GM06990 (cell line): ENCODE data around the gene CNGA4.
A peak's percentile ranks its signal among the peaks of the same experiment; 100 is the strongest.
"Not testable (repeated sequence)": the region's sequence is repeated elsewhere in the genome, so short reads cannot be mapped to it uniquely, and the experiment has no call there.

ENCODE experiments used
- DNase-seq: peaks from one replicate; pipeline ENCODE4 v3.0.0-alpha.2; 2011; ENCODE audit not compliant: insufficient read length; ENCODE audit errors: extremely low read depth
- H3K27me3 ChIP-seq: replicated peaks from 2 replicates; pipeline ENCODE4 v1.6.0; 2011; ENCODE audit warnings: low read length; ENCODE audit not compliant: control insufficient read depth, insufficient read depth
- H3K36me3 ChIP-seq: 2 replicates; pipeline ENCODE4 v1.5.1; 2011; ENCODE audit warnings: low read length; ENCODE audit not compliant: control insufficient read depth, insufficient read depth
- H3K4me3 ChIP-seq: replicated peaks from 2 replicates; pipeline ENCODE4 v1.5.1; 2011; ENCODE audit warnings: low read depth, mild to moderate bottlenecking, control low read depth, low read length
- TF ChIP-seq, protein P1 (sequence below): IDR thresholded peaks from 2 replicates; pipeline ENCODE4 v1.5.1; 2011; ENCODE audit warnings: low read length, control low read depth, mild to moderate bottlenecking, inconsistent platforms; ENCODE audit not compliant: insufficient read depth, poor library complexity, severe bottlenecking

Gene CNGA4

DNA sequence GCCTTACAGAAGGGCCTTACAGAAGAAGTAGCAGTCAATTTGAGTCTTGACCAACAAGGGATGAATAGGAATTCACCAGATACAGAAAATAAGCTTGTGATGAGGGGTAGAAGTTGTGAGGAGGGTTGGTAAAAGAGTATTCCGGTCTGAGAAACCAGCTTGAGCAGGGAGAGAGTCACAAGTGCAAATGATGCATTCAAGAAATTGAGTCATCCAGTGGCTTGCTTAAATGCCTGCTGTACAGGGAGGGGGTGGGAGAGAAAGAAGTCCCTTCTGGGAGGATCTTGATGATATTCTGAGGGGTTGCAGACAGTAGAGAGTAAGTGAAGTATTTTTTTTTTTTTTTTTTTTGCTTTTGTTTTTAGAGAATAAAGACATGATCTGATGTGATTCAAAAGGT lies 29.9 kb downstream of the CNGA4 start:
- no peaks in the 10 kb centered on the region for H3K27me3 ChIP-seq
- DNase-seq: no peak
- no peaks in the 10 kb centered on the region for H3K36me3 ChIP-seq
- TF ChIP-seq, protein P1, sequence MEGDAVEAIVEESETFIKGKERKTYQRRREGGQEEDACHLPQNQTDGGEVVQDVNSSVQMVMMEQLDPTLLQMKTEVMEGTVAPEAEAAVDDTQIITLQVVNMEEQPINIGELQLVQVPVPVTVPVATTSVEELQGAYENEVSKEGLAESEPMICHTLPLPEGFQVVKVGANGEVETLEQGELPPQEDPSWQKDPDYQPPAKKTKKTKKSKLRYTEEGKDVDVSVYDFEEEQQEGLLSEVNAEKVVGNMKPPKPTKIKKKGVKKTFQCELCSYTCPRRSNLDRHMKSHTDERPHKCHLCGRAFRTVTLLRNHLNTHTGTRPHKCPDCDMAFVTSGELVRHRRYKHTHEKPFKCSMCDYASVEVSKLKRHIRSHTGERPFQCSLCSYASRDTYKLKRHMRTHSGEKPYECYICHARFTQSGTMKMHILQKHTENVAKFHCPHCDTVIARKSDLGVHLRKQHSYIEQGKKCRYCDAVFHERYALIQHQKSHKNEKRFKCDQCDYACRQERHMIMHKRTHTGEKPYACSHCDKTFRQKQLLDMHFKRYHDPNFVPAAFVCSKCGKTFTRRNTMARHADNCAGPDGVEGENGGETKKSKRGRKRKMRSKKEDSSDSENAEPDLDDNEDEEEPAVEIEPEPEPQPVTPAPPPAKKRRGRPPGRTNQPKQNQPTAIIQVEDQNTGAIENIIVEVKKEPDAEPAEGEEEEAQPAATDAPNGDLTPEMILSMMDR: no peak
- no peak overlapping the region for H3K4me3 ChIP-seq

DNA sequence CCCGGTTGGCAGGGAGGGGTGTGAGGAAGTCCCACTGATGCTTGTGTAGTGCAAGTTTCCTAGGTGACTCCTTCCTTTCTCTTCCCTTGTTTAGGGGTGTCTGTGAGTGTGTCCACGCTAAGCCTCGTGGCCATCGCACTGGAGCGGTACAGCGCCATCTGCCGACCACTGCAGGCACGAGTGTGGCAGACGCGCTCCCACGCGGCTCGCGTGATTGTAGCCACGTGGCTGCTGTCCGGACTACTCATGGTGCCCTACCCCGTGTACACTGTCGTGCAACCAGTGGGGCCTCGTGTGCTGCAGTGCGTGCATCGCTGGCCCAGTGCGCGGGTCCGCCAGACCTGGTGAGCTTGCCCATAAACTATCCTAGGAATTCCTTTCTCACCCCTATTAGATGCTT lies 31.1 kb downstream of the CNGA4 start:
- H3K36me3 ChIP-seq: no peaks in the 10 kb centered on the region
- no peak for DNase-seq
- no peaks in the 10 kb centered on the region for H3K27me3 ChIP-seq
- H3K4me3 ChIP-seq: no peak overlapping the region
- TF ChIP-seq, protein P1: peak; percentile 11

DNA sequence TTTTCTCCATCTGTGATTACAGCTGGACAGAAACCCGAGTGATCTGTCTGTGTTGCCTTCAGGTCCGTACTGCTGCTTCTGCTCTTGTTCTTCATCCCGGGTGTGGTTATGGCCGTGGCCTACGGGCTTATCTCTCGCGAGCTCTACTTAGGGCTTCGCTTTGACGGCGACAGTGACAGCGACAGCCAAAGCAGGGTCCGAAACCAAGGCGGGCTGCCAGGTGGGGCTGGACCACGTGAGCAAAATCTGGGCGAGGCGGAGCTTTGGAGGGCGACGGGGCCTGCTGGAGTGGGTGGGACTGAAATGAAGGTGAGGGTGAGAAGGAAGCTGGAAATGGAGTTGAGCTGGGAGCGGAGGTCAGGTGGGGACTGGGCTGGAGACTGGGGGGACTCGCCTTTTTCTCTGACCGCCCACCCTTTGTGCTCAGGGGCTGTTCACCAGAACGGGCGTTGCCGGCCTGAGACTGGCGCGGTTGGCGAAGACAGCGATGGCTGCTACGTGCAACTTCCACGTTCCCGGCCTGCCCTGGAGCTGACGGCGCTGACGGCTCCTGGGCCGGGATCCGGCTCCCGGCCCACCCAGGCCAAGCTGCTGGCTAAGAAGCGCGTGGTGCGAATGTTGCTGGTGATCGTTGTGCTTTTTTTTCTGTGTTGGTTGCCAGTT lies 31.8 kb downstream of the CNGA4 start:
- Histone ChIP-seq H3K27me3 (no peaks in the 10 kb centered on the region), H3K4me3 (no peak overlapping the region)

DNA sequence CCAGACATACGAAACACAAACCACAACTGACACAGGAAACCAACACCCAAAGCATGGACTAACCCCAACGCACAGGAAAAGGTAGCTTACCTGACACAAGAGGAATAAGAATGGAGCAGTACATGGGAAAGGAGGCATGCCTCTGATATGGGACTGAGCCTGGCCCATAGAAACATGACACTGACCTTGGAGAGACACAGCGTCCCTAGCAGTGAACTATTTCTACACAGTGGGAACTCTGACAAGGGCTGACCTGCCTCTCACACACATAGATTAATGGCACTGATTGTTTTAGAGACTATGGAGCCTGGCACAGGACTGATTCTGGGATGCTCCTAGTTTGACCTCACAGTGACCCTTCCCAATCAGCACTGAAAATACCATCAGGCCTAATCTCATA lies 32.7 kb downstream of the CNGA4 start:
- H3K4me3 ChIP-seq: no peak overlapping the region
- H3K36me3 ChIP-seq: no peaks in the 10 kb centered on the region
- DNase-seq: no peak
- H3K27me3 ChIP-seq: no peaks in the 10 kb centered on the region; the same call in 1 of the 2 replicates
- TF ChIP-seq, protein P1: no peak

More for the DNA sequence above, 31.8 kb downstream of the CNGA4 start:
- H3K36me3 ChIP-seq: no peaks in the 10 kb centered on the region
- no peak for DNase-seq
- TF ChIP-seq, protein P1: no peak

DNA sequence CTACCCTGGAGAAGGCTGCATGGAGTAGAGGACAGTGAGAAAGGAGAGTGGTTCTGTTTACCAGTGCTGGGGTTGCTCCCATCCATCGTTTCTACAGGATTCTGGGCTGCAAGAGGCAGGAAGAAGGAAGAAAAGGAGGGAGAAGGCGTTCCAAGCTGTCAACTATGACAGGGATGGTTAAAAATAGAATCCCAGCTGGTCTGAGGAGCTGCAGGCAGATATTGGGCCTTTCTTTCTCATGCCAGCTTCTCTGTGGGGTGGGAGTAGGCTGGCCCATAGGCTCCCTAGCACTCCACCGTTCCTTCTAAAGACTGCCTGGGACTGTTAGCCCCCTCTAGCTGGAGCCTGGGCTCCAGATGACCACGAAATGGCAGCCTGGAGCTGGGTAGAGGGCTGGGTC lies 34.3 kb downstream of the CNGA4 start:
- H3K4me3 ChIP-seq: no peak overlapping the region
- no peaks in the 10 kb centered on the region; the same call in 1 of the 2 replicates for H3K27me3 ChIP-seq
- H3K36me3 ChIP-seq: no peaks in the 10 kb centered on the region
- DNase-seq: no peak
- TF ChIP-seq, protein P1: no peak

DNA sequence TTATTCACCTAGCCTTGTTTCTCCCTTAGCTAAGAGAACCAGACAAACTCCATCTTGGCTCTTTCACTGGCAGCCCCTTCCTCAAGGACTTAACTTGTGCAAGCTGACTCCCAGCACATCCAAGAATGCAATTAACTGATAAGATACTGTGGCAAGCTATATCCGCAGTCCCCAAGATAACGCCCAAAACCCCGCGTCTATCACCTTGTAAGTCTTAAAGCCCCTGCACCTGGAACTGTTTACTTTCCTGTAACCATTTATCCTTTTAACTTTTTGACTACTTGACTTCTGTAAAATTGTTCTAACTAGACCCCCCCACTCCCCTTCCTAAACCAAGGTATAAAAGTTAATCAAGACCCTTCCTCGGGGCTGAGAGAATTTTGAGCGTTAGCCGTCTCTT lies 41.9 kb downstream of the CNGA4 start:
- DNase-seq, H3K27me3 ChIP-seq, H3K36me3 ChIP-seq, H3K4me3 ChIP-seq: not testable (repeated sequence)
